ENCODE data around the gene CXCR6. TPM values are rescaled to one million over a fixed set of nuclear protein-coding genes. Genes with fewer than 3 reads are reported as not detected.

Gene CXCR6
- 9.3 and 10.7 TPM in 2 replicates for total RNA-seq

DNA sequence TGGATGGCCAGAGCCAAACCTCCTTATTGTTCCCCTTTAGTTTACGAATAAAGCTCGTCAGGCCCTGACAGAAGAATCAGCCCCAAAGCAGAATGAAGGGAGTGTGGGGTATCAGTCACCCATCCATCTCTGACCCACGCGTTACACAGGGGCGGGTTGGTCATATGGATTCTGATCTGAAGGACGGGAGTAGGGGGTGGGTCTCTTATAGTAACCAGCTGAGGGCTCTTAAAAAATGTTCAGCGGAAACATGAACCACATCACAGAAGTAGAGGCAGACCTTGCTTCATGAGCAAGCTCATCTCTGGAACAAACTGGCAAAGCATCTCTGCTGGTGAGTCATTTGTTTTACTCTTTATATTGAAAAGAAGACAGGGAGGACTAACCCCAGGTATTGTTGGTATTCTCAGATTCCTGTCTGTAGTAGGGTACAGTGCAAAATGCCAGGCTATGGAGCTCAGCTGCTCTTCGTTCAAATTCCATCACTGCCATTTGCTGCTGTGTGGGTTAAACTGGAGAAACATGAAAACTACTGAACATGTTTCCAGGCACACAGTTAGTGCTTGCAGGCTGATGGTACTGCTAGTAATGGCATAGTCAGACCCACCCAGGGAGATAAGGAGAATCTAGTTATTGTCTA lies at the start of gene CXCR6:
Gene CXCR6 (plus strand): TSS at position 258 of the 640 bp plus-strand sequence. CDS start 3,018 bp downstream, outside the sequence.
- H3K27me3 Mint-ChIP-seq (ENCODE audit: low read depth) = no peaks in the 10 kb centered on the region
- peak within 1 kb of the TSS; percentile 75 for H3K4me3 Mint-ChIP-seq (ENCODE audit: low read depth)
- DNase-seq (ENCODE audit: low spot score) = peak; percentile 33
- H3K27ac Mint-ChIP-seq = peak within 1 kb of the TSS; percentile 82
- H3K9me3 Mint-ChIP-seq = peaks cover 3% of the 10 kb centered on the region
- peaks cover 78% of the 10 kb centered on the region for H3K36me3 Mint-ChIP-seq (ENCODE audit: low read depth)
- peaks cover 75% of the 10 kb centered on the region for H3K4me1 Mint-ChIP-seq (ENCODE audit: low read depth)
- intact Hi-C loops (cut with micrococcal nuclease) = loop anchor here (1.0 to 10.0 kb wide), 8 partner anchors 21 to 429 kb away; partner anchors contain the start of gene CCR5

GRCh38 chr3:45894015-45894414 lies 49.2 kb upstream of the CXCR6 start:
- DNase-seq (ENCODE audit: low spot score) = no peak
- Mint-ChIP-seq H3K9me3 (no peaks in the 10 kb centered on the region), H3K27ac (no peak overlapping the region), H3K4me1 (ENCODE audit: low read depth) (peaks cover 3% of the 10 kb centered on the region), H3K36me3 (ENCODE audit: low read depth) (no peaks in the 10 kb centered on the region), H3K4me3 (ENCODE audit: low read depth) (no peak overlapping the region), H3K27me3 (ENCODE audit: low read depth) (peaks cover 70% of the 10 kb centered on the region)
- intact Hi-C loops (cut with micrococcal nuclease) = no loop called here

DNA sequence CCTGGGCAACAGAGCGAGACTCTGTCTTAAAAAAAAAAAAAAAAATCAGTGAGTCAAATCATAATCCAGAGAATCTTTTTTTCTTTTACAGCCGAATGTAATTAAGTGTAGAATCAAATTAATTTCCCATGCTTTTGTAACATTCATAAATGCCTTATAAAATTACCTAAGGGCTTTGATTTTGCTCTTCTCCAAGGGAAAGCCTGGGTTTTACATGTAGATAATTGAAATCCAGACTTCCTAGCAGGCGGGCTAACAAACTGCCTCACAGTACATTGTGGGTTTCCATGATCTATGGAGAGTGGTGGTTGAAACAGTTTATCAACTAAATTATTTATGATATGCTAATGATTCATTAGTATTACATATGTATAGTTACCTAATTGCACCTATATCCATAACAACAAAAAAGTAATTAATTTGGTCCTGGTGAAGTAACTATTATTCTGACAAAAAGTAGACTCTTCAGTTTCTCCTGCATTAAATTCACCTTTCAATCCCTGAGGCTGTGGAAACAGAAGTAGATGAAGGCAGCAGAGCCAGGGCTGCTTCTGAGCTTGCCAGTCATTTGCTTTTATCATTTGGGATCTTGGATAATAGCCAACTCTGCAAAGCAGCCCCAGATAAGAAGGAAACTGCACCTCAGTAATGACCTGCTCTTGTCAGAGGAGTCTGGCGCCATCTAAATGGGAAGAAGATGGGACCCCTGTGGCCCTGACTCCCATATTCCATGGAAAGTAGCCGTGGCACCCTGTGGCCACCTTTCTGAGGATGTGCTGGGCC lies 47.4 kb upstream of the CXCR6 start:
- intact Hi-C loops (cut with micrococcal nuclease) = no loop called here

GRCh38 chr3:45896956-45897355 lies 46.3 kb upstream of the CXCR6 start:
- intact Hi-C loops (cut with micrococcal nuclease) = no loop called here
- Mint-ChIP-seq H3K9me3 (no peaks in the 10 kb centered on the region), H3K27me3 (ENCODE audit: low read depth) (peaks cover 60% of the 10 kb centered on the region), H3K27ac (no peak overlapping the region), H3K4me1 (ENCODE audit: low read depth) (peaks cover 3% of the 10 kb centered on the region), H3K36me3 (ENCODE audit: low read depth) (no peaks in the 10 kb centered on the region), H3K4me3 (ENCODE audit: low read depth) (no peak overlapping the region)
- DNase-seq (ENCODE audit: low spot score) = no peak

More for the DNA sequence above, 47.4 kb upstream of the CXCR6 start:
- no peak overlapping the region for H3K4me3 Mint-ChIP-seq (ENCODE audit: low read depth)
- peaks cover 3% of the 10 kb centered on the region for H3K4me1 Mint-ChIP-seq (ENCODE audit: low read depth)
- DNase-seq (ENCODE audit: low spot score) = no peak
- H3K27me3 Mint-ChIP-seq (ENCODE audit: low read depth) = peaks cover 63% of the 10 kb centered on the region
- H3K9me3 Mint-ChIP-seq = no peaks in the 10 kb centered on the region
- H3K27ac Mint-ChIP-seq = no peak overlapping the region
- H3K36me3 Mint-ChIP-seq (ENCODE audit: low read depth) = no peaks in the 10 kb centered on the region

- H3K27ac Mint-ChIP-seq = no peak overlapping the region
- DNase-seq (ENCODE audit: low spot score) = no peak
- peaks cover 10% of the 10 kb centered on the region for H3K36me3 Mint-ChIP-seq (ENCODE audit: low read depth)
- peaks cover 22% of the 10 kb centered on the region for H3K4me1 Mint-ChIP-seq (ENCODE audit: low read depth)
- H3K4me3 Mint-ChIP-seq (ENCODE audit: low read depth) = no peak overlapping the region
- peaks cover 8% of the 10 kb centered on the region for H3K9me3 Mint-ChIP-seq
- intact Hi-C loops (cut with micrococcal nuclease) = no loop called here
- H3K27me3 Mint-ChIP-seq (ENCODE audit: low read depth) = peaks cover 38% of the 10 kb centered on the region
Measured at GRCh38 chr3:45904931-45905330, 38.3 kb upstream of the CXCR6 start.

DNA sequence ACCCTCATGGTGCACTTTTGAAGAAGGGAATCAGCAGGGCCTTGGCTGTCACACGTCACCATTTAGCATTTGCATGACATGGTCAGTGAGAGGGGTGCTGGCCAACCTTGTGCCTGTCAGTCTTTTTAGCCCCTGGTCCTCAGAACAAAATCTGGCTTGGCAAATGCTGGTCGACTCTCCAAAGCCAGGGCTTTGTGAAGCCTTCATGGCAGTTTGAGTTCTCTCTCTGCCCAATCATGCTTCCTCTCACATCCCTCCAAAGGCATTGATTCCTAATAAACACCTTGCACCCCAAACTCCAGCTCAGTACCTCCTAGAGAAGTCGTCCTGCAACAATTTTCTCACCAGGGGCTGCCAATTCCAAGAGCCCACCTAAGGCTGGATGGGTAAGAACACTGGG lies 37.5 kb upstream of the CXCR6 start:
- Mint-ChIP-seq H3K27me3 (ENCODE audit: low read depth) (peaks cover 44% of the 10 kb centered on the region), H3K9me3 (peaks cover 8% of the 10 kb centered on the region), H3K36me3 (ENCODE audit: low read depth) (peaks cover 15% of the 10 kb centered on the region), H3K27ac (no peak overlapping the region), H3K4me1 (ENCODE audit: low read depth) (peaks cover 25% of the 10 kb centered on the region), H3K4me3 (ENCODE audit: low read depth) (no peak overlapping the region)
- no peak for DNase-seq (ENCODE audit: low spot score)
- intact Hi-C loops (cut with micrococcal nuclease) = no loop called here

- peaks cover 8% of the 10 kb centered on the region for H3K9me3 Mint-ChIP-seq
- H3K4me3 Mint-ChIP-seq (ENCODE audit: low read depth) = no peak overlapping the region
- peaks cover 25% of the 10 kb centered on the region for H3K4me1 Mint-ChIP-seq (ENCODE audit: low read depth)
- peaks cover 46% of the 10 kb centered on the region for H3K27me3 Mint-ChIP-seq (ENCODE audit: low read depth)
- no peak for DNase-seq (ENCODE audit: low spot score)
- intact Hi-C loops (cut with micrococcal nuclease) = no loop called here
- H3K27ac Mint-ChIP-seq = no peak overlapping the region
- H3K36me3 Mint-ChIP-seq (ENCODE audit: low read depth) = peaks cover 15% of the 10 kb centered on the region
Measured at GRCh38 chr3:45906681-45907407, 36.4 kb upstream of the CXCR6 start.

DNA sequence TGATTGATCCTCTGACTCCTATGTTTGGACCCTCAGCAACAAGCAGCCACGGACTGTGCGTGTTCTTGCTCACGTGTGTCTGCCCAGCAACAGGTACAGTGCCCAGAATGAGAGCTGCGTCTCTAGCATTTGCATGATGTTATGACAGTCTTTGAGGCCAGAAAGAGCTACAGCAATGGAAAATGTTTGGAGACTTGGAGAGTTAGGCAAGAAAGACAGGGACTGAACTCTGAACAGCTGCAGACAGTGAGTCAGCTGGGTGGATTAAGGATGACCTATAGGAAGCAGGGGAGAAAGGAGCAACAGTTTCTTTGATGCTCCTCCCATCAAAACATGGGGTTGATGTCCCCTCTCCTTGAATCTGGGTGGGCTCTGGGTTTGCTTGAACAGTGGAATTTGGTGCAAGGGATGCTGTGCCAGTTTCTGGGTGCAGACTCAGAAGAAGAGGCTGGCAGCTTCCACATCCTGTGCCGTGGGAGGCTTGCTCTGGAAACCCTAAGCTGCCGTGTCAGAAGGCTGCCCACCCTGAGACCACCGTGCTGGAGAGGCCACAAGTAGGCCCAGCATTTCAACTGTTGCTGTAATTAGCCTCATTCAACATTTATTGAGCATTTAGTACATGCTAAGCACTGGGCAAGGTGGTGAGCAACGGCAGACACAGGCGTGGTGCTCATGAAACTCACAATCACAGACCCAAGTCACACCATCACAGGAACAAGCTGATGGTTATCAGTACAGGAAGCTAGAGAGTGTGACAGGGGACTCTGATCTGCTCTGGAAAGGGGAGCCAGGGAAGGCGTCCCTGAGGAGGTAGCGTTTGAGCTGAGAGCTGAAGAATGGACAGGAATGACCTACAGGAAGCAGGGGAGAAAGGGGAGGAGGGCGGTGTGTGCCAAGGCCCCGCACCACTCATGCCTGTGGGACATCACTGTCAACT lies 35.2 kb upstream of the CXCR6 start:
- Mint-ChIP-seq H3K27ac (no peak overlapping the region), H3K4me1 (ENCODE audit: low read depth) (peaks cover 25% of the 10 kb centered on the region), H3K27me3 (ENCODE audit: low read depth) (peaks cover 49% of the 10 kb centered on the region), H3K4me3 (ENCODE audit: low read depth) (no peak overlapping the region), H3K36me3 (ENCODE audit: low read depth) (peaks cover 15% of the 10 kb centered on the region), H3K9me3 (peaks cover 8% of the 10 kb centered on the region)
- intact Hi-C loops (cut with micrococcal nuclease) = no loop called here
- peak; percentile 24 for DNase-seq (ENCODE audit: low spot score)

GRCh38 chr3:45908761-45909160 lies 34.5 kb upstream of the CXCR6 start:
- Mint-ChIP-seq H3K4me1 (ENCODE audit: low read depth) (peaks cover 25% of the 10 kb centered on the region), H3K4me3 (ENCODE audit: low read depth) (no peak overlapping the region), H3K9me3 (peaks cover 8% of the 10 kb centered on the region), H3K36me3 (ENCODE audit: low read depth) (peaks cover 15% of the 10 kb centered on the region), H3K27ac (no peak overlapping the region), H3K27me3 (ENCODE audit: low read depth) (peaks cover 54% of the 10 kb centered on the region)
- no peak for DNase-seq (ENCODE audit: low spot score)
- intact Hi-C loops (cut with micrococcal nuclease) = no loop called here

DNA sequence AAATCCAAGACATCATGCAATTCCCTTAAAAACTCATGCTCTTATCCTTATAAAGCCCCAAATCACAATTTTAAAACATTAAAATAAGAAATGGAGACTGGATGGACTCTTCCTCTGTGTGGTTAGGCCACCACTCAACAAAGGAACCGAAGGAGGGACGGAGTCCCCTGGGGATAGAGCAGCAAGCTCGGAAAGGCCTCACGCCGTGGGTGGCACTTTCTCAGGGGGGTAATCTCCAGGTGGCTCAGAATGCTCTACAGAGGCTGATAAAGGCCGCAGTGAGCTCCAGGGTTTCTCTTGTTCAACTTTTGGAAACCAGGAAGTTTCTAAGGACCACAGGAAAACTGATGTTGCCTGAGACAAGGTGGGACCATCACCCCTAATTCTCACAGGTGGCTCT lies 33.7 kb upstream of the CXCR6 start:
- Mint-ChIP-seq H3K27ac (no peak overlapping the region), H3K27me3 (ENCODE audit: low read depth) (peaks cover 59% of the 10 kb centered on the region), H3K4me3 (ENCODE audit: low read depth) (no peak overlapping the region), H3K9me3 (peaks cover 8% of the 10 kb centered on the region), H3K4me1 (ENCODE audit: low read depth) (peaks cover 25% of the 10 kb centered on the region), H3K36me3 (ENCODE audit: low read depth) (peaks cover 15% of the 10 kb centered on the region)
- DNase-seq (ENCODE audit: low spot score) = no peak
- intact Hi-C loops (cut with micrococcal nuclease) = no loop called here

DNA sequence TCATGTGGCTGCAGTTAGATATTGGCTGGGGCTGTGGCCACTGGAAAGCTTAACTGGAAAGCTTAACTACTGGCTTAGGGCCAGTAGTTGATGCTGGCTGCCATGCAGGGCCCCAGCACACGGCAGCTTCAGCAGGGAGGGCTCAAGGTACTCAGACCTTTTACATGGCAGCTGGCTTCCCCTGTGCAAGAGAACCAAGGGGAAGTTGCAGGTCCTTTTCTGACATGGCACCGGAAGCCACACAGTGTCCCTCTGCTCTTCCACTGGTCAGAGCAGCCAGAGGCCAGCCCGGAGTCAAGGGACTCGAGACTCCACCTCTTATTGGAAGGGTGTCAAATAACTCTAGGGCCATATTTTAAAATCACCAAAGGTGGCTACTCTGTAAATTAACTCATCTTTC lies 32.4 kb upstream of the CXCR6 start:
- Mint-ChIP-seq H3K27me3 (ENCODE audit: low read depth) (peaks cover 57% of the 10 kb centered on the region), H3K36me3 (ENCODE audit: low read depth) (peaks cover 11% of the 10 kb centered on the region), H3K27ac (no peak overlapping the region), H3K4me1 (ENCODE audit: low read depth) (peaks cover 35% of the 10 kb centered on the region), H3K9me3 (peaks cover 4% of the 10 kb centered on the region), H3K4me3 (ENCODE audit: low read depth) (no peak overlapping the region)
- no peak for DNase-seq (ENCODE audit: low spot score)
- intact Hi-C loops (cut with micrococcal nuclease) = no loop called here
